PC-9 (cell line): ENCODE results near the gene BRD9. TPM values are rescaled to one million over a fixed set of nuclear protein-coding genes. Genes with fewer than 3 reads are reported as not detected.

ENCODE experiments used
- BruUV-seq: library from RNA; stranded (reverse); fragments of 400-500 nt; replicated peaks from 2 replicates; lab custom pipeline; 2021; lab: Mats Ljungman, UMichigan
- CTCF ChIA-PET: fragments of 300-600 bp; sonication (Branson Sonifier 250); formaldehyde crosslinking; loops from one replicate; lab custom pipeline; 2022; ENCODE audit warnings: antibody characterized with exemption; lab: Charles Lee
- POLR2A ChIA-PET: fragments of 300-600 bp; sonication (Branson Sonifier 250); formaldehyde crosslinking; loops from one replicate; lab custom pipeline; 2022; ENCODE audit warnings: antibody characterized with exemption; ENCODE audit not compliant: unreplicated experiment; lab: Charles Lee
- DNase-seq, 2 experiments: peaks; one replicate each; pipeline versions ENCODE4 v3.0.0 to v3.0.0-alpha.2; 2015 to 2022; ENCODE audit warnings: mixed read lengths in 1 of 2
- H2AFZ ChIP-seq: fragments of 200-600 bp; sonication (generic); 2 replicates; pipeline ENCODE4 v1.8.1; 2017; ENCODE audit warnings: antibody characterized with exemption
- H3F3A ChIP-seq: fragments of 200-600 bp; sonication (generic); 2 replicates; pipeline ENCODE4 v1.8.1; 2017; ENCODE audit warnings: antibody characterized with exemption, mild to moderate bottlenecking, low read depth; ENCODE audit not compliant: insufficient read depth
- H3K27ac ChIP-seq: fragments of 200-600 bp; sonication (generic); 2 replicates; pipeline ENCODE4 v1.6.1; 2016; ENCODE audit warnings: mixed run types
- H3K27me3 ChIP-seq: fragments of 200-600 bp; sonication (generic); 2 replicates; pipeline ENCODE4 v1.6.1; 2016; ENCODE audit warnings: low read depth, mixed run types; ENCODE audit not compliant: insufficient read depth
- H3K36me3 ChIP-seq: fragments of 200-600 bp; sonication (generic); 2 replicates; pipeline ENCODE4 v1.6.1; 2016; ENCODE audit warnings: low read depth, mixed run types
- H3K4me1 ChIP-seq: fragments of 200-600 bp; sonication (generic); replicated peaks from 2 replicates; pipeline ENCODE4 v1.6.1; 2016; ENCODE audit warnings: mixed run types; ENCODE audit not compliant: insufficient read depth
- H3K4me2 ChIP-seq: fragments of 200-600 bp; sonication (generic); 2 replicates; pipeline ENCODE4 v1.6.1; 2017; ENCODE audit warnings: mixed run types
- H3K4me3 ChIP-seq: fragments of 200-600 bp; sonication (generic); 2 replicates; pipeline ENCODE4 v1.6.1; 2016; ENCODE audit warnings: mixed run types
- H3K79me2 ChIP-seq: fragments of 200-600 bp; sonication (generic); 2 replicates; pipeline ENCODE4 v1.6.1; 2017; ENCODE audit warnings: low read depth, mixed run types
- H3K9me2 ChIP-seq: fragments of 200-600 bp; sonication (generic); 2 replicates; pipeline ENCODE4 v1.8.1; 2017; ENCODE audit warnings: mild to moderate bottlenecking; ENCODE audit not compliant: insufficient read depth
- H3K9me3 ChIP-seq: fragments of 200-600 bp; sonication (generic); 2 replicates; pipeline ENCODE4 v1.8.1; 2016; ENCODE audit warnings: low read depth; ENCODE audit not compliant: insufficient read depth
- H4K20me1 ChIP-seq: fragments of 200-600 bp; sonication (generic); 2 replicates; pipeline ENCODE4 v1.8.1; 2017; ENCODE audit not compliant: insufficient read depth
- EZH2 ChIP-seq: fragments of 200-600 bp; sonication (generic); IDR thresholded peaks from 2 replicates; pipeline ENCODE4 v1.8.0; 2017; ENCODE audit warnings: antibody characterized with exemption, low read depth
- intact Hi-C: fragments of 100-400 bp; cut with micrococcal nuclease; formaldehyde crosslinking; loops from one replicate; pipeline ENCODE4 v1.10.0; 2022; ENCODE audit not compliant: unreplicated experiment
- total RNA-seq: library from RNA; stranded (reverse); gene quantifications from 2 replicates; pipeline ENCODE4 v1.2.3, GENCODE V29; 2021
- TF ChIP-seq, protein P1 (sequence below): fragments of 200-600 bp; sonication (generic); conservative IDR thresholded peaks from 2 replicates; pipeline ENCODE4 v1.6.1; 2017; ENCODE audit warnings: mixed run types, antibody characterized with exemption, mild to moderate bottlenecking, moderate library complexity

Gene BRD9
- total RNA-seq, 1 experiment from 2014 or later, result 102 TPM

DNA sequence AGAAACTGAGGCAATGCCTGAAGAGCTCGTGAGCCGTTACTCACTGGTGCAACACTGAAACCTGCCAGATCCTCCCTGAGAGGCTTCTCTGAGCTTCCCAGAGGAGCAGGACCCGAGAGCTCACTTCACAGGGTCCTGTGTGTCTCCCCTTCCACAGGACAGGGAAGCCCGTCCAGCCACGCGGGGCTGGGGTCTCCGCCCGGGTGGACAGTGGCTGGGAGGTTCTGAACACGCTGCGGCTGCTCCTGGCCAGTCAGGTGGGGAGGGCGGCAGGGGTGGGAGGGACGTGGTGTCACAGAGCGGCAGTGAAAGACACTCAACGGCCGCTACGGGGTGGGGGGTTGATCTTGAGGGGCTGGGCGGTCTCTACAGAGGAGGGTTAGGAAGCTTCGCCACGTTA is 41.5 kb downstream of the BRD9 start:
- intact Hi-C loops, result no loop called here
- H3K9me2 ChIP-seq, result no peaks in the 10 kb centered on the region
- no peaks in the 10 kb centered on the region for H3K36me3 ChIP-seq
- no peak overlapping the region for H2AFZ ChIP-seq
- H3K4me3 ChIP-seq, result no peak overlapping the region
- no peak overlapping the region for H3K27ac ChIP-seq
- H3F3A ChIP-seq, result peaks cover 3% of the 10 kb centered on the region; the same call in 1 of the 2 replicates
- TF ChIP-seq, protein P1, sequence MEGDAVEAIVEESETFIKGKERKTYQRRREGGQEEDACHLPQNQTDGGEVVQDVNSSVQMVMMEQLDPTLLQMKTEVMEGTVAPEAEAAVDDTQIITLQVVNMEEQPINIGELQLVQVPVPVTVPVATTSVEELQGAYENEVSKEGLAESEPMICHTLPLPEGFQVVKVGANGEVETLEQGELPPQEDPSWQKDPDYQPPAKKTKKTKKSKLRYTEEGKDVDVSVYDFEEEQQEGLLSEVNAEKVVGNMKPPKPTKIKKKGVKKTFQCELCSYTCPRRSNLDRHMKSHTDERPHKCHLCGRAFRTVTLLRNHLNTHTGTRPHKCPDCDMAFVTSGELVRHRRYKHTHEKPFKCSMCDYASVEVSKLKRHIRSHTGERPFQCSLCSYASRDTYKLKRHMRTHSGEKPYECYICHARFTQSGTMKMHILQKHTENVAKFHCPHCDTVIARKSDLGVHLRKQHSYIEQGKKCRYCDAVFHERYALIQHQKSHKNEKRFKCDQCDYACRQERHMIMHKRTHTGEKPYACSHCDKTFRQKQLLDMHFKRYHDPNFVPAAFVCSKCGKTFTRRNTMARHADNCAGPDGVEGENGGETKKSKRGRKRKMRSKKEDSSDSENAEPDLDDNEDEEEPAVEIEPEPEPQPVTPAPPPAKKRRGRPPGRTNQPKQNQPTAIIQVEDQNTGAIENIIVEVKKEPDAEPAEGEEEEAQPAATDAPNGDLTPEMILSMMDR, result no peak
- TF ChIP-seq EZH2, result no peak
- CTCF ChIA-PET, result no interaction called here
- H3K27me3 ChIP-seq, result peaks cover 35% of the 10 kb centered on the region
- no peaks in the 10 kb centered on the region for H4K20me1 ChIP-seq
- no TSS peak for BruUV-seq
- no peak for DNase-seq
- POLR2A ChIA-PET, result no interaction called here
- H3K4me1 ChIP-seq, result no peaks in the 10 kb centered on the region
- H3K79me2 ChIP-seq, result no peaks in the 10 kb centered on the region
- no peak overlapping the region for H3K4me2 ChIP-seq
- H3K9me3 ChIP-seq, result no peaks in the 10 kb centered on the region

DNA sequence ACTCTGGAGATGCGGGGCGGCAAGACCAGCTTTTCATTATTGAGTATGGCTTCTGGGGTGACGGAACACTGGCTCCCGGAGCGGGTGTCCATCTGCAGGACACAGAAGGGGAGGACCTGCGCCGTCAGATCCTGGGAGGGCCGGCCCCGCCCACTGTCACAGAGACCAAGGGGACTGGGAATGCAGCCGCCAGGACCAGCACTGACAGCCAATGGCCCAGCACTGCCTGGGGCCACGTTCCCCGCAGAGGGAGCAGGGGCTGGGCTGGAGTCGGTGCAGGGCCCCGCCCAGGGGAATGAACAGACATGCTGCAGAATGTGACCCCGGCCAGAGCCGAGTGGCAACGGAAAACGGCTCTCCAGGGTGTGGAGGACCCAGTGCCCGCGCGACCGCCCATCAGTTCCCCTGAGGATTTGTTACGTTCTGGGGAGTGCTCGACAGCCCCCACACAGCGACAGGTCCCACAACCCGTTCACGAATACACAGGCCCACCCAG is 42.0 kb downstream of the BRD9 start, which contains the start of gene ZDHHC11:
TSS of gene ZDHHC11 (minus strand) at position 476 of the 496 bp plus-strand sequence. CDS start at position 92, 384 bp downstream.
- Histone ChIP-seq H3K36me3 (no peaks in the 10 kb centered on the region), H2AFZ (no peak within 1 kb of the TSS), H3K4me2 (no peak within 1 kb of the TSS), H3K9me2 (no peaks in the 10 kb centered on the region), H3K27me3 (peaks cover 35% of the 10 kb centered on the region), H3K9me3 (no peaks in the 10 kb centered on the region), H3K4me3 (no peak within 1 kb of the TSS), H4K20me1 (no peaks in the 10 kb centered on the region), H3K4me1 (no peaks in the 10 kb centered on the region), H3K79me2 (no peaks in the 10 kb centered on the region), H3K27ac (no peak within 1 kb of the TSS), H3F3A (no peaks in the 10 kb centered on the region)
- TF ChIP-seq, protein P1, result no peak
- TF ChIP-seq EZH2, result no peak
- ChIA-PET POLR2A (no interaction called here), CTCF (no interaction called here)
- peak in 1 of 2 experiments; percentile 92 for DNase-seq
- no TSS peak for BruUV-seq
- intact Hi-C loops, result no loop called here

DNA sequence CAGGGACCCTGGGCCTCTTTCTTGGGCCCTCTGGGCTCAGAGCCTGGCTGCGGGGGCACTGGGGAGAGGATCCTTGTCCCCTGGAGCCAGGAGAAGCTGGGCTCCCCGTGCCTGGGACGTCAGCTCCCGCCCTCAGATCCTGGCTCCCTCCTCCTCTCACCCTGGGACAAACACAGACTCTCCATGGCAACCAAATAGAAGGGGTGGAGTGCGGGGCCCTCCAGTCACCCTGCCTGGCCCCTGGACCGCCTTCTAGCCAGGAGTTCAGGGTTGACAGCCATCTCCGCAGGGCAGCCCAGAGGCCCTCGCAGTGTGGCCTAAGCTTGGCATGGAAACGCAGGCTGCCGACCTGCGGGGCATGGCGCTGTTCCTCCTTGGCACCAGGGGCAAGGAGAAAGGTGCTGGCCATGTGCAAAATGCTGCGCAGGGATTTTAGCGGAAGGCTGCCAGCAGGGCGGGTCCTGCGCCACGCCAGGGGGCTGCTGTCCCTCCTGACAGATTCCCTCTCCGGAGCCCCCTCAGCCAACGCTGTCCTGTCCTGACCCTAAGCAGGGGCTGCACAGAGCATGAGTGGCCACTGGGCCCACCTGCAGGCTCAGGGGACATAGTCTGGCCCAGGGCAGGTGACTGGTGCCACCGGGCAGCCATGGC is 42.8 kb downstream of the BRD9 start:
- ChIA-PET POLR2A (no interaction called here), CTCF (no interaction called here)
- H2AFZ ChIP-seq, result no peak overlapping the region
- no peaks in the 10 kb centered on the region for H3K9me2 ChIP-seq
- BruUV-seq, result no TSS peak
- H3K27me3 ChIP-seq, result peaks cover 41% of the 10 kb centered on the region
- no peak overlapping the region for H3K27ac ChIP-seq
- H3K79me2 ChIP-seq, result no peaks in the 10 kb centered on the region
- no peaks in the 10 kb centered on the region for H3F3A ChIP-seq
- H3K9me3 ChIP-seq, result no peaks in the 10 kb centered on the region
- DNase-seq, result no peak
- no peaks in the 10 kb centered on the region for H3K36me3 ChIP-seq
- H4K20me1 ChIP-seq, result no peaks in the 10 kb centered on the region
- H3K4me1 ChIP-seq, result no peaks in the 10 kb centered on the region
- intact Hi-C loops, result no loop called here
- TF ChIP-seq, protein P1, result no peak
- no peak for TF ChIP-seq EZH2
- H3K4me3 ChIP-seq, result no peak overlapping the region
- H3K4me2 ChIP-seq, result no peak overlapping the region
